Fibroblast of lung (primary cell): ENCODE measurements around the gene THAP7. TPM values are rescaled to one million over a fixed set of nuclear protein-coding genes. Genes with fewer than 3 reads are reported as not detected.

Experiments
- DNase-seq, 2 donors: peaks; one replicate each; pipeline versions ENCODE4 v3.0.0 to v3.0.0-alpha.2; 2010; ENCODE audit warnings: low read depth in 2 of 2
- H2AFZ ChIP-seq: 2 replicates; pipeline ENCODE4 v1.5.1; 2012; ENCODE audit warnings: low read length, control low read depth, inconsistent platforms
- H3K27ac ChIP-seq: 2 replicates; pipeline ENCODE4 v1.5.1; 2011; ENCODE audit warnings: low read length, control low read depth; ENCODE audit not compliant: insufficient read depth
- H3K27me3 ChIP-seq: 2 replicates; pipeline ENCODE4 v1.5.1; 2011; ENCODE audit warnings: mild to moderate bottlenecking, low read length; ENCODE audit not compliant: control insufficient read depth, insufficient read depth
- H3K36me3 ChIP-seq: 2 replicates; pipeline ENCODE4 v1.5.1; 2011; ENCODE audit warnings: low read length; ENCODE audit not compliant: control insufficient read depth, insufficient read depth
- H3K4me1 ChIP-seq: 2 replicates; pipeline ENCODE4 v1.5.1; 2011; ENCODE audit warnings: low read length; ENCODE audit not compliant: control insufficient read depth, insufficient read depth; ENCODE audit errors: extremely low read depth
- H3K4me2 ChIP-seq: 2 replicates; pipeline ENCODE4 v1.5.1; 2011; ENCODE audit warnings: low read length, control low read depth; ENCODE audit not compliant: insufficient read depth; ENCODE audit errors: extremely low read depth
- H3K4me3 ChIP-seq, 4 experiments: fragments of 200-600 bp in 1 of 4; sonication (generic) in 1 of 4; replicated peaks in 1 of 4; 2 replicates each; pipeline ENCODE4 v1.5.1; 2011 to 2016; ENCODE audit warnings: low read length in 4 of 4, low read depth in 3 of 4, mild to moderate bottlenecking in 3 of 4, control low read depth in 2 of 4, inconsistent platforms in 1 of 4, mixed read lengths in 1 of 4; ENCODE audit not compliant: insufficient read depth in 1 of 4; ENCODE audit errors: control extremely low read depth in 1 of 4
- H3K79me2 ChIP-seq: 2 replicates; pipeline ENCODE4 v1.5.1; 2012; ENCODE audit warnings: mild to moderate bottlenecking, low read length, inconsistent platforms; ENCODE audit not compliant: control insufficient read depth, insufficient read depth
- H3K9ac ChIP-seq: 2 replicates; pipeline ENCODE4 v1.5.1; 2011; ENCODE audit warnings: mild to moderate bottlenecking, low read length, control low read depth; ENCODE audit not compliant: insufficient read depth
- H3K9me3 ChIP-seq: 2 replicates; pipeline ENCODE4 v1.5.1; 2012; ENCODE audit warnings: low read depth, low read length; ENCODE audit not compliant: control insufficient read depth, insufficient read depth
- H4K20me1 ChIP-seq: 2 replicates; pipeline ENCODE4 v1.5.1; 2011; ENCODE audit warnings: low read length; ENCODE audit not compliant: control insufficient read depth, insufficient read depth; ENCODE audit errors: extremely low read depth
- EZH2 ChIP-seq: IDR thresholded peaks from 2 replicates; pipeline ENCODE4 v1.5.1; 2012; ENCODE audit warnings: low read length, control low read depth, mild to moderate bottlenecking; ENCODE audit errors: missing control alignments
- polyA plus RNA-seq, 2 donors: library from polyadenylated mRNA; depleted of rRNA in 1 of 2; stranded (reverse) in 1 of 2; unstranded in 1 of 2; fragments of >200 nt; gene quantifications; 2 replicates each; pipeline ENCODE4 v1.2.1, GENCODE V29; 2011 to 2012; ENCODE audit warnings: missing spikeins in 1 of 2
- total RNA-seq: library from RNA; depleted of rRNA; stranded (reverse); fragments of >200 nt; gene quantifications from 2 replicates; pipeline ENCODE4 v1.2.1, GENCODE V29; 2014
- TF ChIP-seq, protein P1 (sequence below), 2 donors: IDR thresholded peaks in 1 of 2; conservative IDR thresholded peaks in 1 of 2; 1 replicate in 1 of 2; 2 replicates in 1 of 2; pipeline ENCODE4 v1.5.1; 2011 to 2012; ENCODE audit warnings: low read length in 2 of 2, control low read depth in 1 of 2, inconsistent platforms in 1 of 2, low read depth in 1 of 2, mild to moderate bottlenecking in 1 of 2

Gene THAP7
- total and polyA plus RNA-seq, 2 donors (not counting 1 experiment from before 2014, with no cell fraction given), result 15.7 to 26.3 TPM

DNA sequence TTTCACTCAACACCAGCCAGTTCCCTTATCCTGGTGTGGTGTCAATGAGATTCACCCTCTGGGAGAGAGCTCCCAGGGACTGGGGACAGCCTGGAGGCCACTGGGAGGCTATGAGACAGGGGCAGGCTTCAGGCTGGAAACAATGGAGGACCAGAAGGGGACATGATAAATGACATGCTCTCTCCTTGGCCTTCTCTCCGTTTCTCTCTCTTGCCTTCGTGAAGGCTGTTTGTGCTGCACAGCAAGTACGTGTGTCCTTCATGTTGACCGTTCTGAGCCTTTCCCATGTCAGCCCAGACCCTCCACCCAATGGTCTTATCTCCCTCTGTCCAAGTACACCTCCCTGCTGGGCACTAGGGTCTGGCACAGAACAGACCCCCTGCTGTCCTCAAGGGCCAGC is 21.4 kb downstream of the THAP7 start:
- no peak overlapping the region for H3K4me3 ChIP-seq

DNA sequence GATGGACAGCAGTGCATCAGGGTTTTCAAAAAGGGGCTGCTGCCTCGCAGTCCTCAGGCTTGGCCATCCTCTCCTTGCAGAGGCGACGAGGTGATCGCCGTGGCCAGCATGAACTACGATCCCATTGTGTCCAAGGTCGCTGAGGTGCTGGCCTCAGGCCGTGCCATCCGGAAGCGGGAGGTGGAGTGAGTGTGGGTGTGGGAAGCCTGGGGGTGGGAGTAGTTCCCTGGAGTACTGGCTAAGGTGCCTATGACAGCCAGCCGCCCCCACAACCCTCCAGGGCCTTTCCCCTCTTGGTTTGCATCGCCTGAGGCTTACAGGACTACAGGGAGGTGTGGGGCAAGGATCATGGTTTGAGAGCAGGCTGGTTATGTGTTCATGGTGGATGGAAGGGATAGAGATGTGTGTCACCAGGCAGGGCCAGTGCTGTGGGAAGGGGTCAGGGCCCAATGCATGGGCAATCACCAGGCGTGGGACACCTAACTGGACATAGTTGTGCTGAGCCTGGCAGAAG is 21.9 kb downstream of the THAP7 start:
- H3K9ac ChIP-seq, result no peak overlapping the region
- no peak overlapping the region for H3K27ac ChIP-seq
- H2AFZ ChIP-seq, result peak overlapping the region; percentile 69
- DNase-seq, result no peak
- peaks cover 2% of the 10 kb centered on the region for H3K36me3 ChIP-seq
- H3K4me2 ChIP-seq, result peak overlapping the region; percentile 73
- TF ChIP-seq EZH2, result no peak
- TF ChIP-seq, protein P1, sequence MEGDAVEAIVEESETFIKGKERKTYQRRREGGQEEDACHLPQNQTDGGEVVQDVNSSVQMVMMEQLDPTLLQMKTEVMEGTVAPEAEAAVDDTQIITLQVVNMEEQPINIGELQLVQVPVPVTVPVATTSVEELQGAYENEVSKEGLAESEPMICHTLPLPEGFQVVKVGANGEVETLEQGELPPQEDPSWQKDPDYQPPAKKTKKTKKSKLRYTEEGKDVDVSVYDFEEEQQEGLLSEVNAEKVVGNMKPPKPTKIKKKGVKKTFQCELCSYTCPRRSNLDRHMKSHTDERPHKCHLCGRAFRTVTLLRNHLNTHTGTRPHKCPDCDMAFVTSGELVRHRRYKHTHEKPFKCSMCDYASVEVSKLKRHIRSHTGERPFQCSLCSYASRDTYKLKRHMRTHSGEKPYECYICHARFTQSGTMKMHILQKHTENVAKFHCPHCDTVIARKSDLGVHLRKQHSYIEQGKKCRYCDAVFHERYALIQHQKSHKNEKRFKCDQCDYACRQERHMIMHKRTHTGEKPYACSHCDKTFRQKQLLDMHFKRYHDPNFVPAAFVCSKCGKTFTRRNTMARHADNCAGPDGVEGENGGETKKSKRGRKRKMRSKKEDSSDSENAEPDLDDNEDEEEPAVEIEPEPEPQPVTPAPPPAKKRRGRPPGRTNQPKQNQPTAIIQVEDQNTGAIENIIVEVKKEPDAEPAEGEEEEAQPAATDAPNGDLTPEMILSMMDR (conservative IDR thresholded peaks at IDR 0.05 in 1 of 2, IDR thresholded peaks at IDR 0.05 in 1 of 2; ENCODE audit: low read depth in 1 of 2, low read length in 2 of 2), result no peak
- no peaks in the 10 kb centered on the region for H3K27me3 ChIP-seq
- peak overlapping the region in 3 of 4 experiments; percentile 6 to 47 (median 32) for H3K4me3 ChIP-seq
- no peaks in the 10 kb centered on the region for H4K20me1 ChIP-seq
- peaks cover 2% of the 10 kb centered on the region for H3K9me3 ChIP-seq
- H3K4me1 ChIP-seq, result peaks cover 11% of the 10 kb centered on the region
- H3K79me2 ChIP-seq, result peaks cover 15% of the 10 kb centered on the region

More for the DNA sequence above, 21.4 kb downstream of the THAP7 start:
- peaks cover 4% of the 10 kb centered on the region for H3K36me3 ChIP-seq
- peaks cover 15% of the 10 kb centered on the region for H3K79me2 ChIP-seq
- H3K27ac ChIP-seq, result no peak overlapping the region
- H2AFZ ChIP-seq, result no peak overlapping the region
- no peak overlapping the region for H3K9ac ChIP-seq
- no peaks in the 10 kb centered on the region for H4K20me1 ChIP-seq
- H3K9me3 ChIP-seq, result peaks cover 2% of the 10 kb centered on the region
- DNase-seq, result no peak
- no peak overlapping the region for H3K4me2 ChIP-seq
- TF ChIP-seq, protein P1 (conservative IDR thresholded peaks at IDR 0.05 in 1 of 2, IDR thresholded peaks at IDR 0.05 in 1 of 2; ENCODE audit: low read depth in 1 of 2, low read length in 2 of 2), result no peak
- no peak for TF ChIP-seq EZH2
- H3K27me3 ChIP-seq, result no peaks in the 10 kb centered on the region
- peaks cover 11% of the 10 kb centered on the region for H3K4me1 ChIP-seq

DNA sequence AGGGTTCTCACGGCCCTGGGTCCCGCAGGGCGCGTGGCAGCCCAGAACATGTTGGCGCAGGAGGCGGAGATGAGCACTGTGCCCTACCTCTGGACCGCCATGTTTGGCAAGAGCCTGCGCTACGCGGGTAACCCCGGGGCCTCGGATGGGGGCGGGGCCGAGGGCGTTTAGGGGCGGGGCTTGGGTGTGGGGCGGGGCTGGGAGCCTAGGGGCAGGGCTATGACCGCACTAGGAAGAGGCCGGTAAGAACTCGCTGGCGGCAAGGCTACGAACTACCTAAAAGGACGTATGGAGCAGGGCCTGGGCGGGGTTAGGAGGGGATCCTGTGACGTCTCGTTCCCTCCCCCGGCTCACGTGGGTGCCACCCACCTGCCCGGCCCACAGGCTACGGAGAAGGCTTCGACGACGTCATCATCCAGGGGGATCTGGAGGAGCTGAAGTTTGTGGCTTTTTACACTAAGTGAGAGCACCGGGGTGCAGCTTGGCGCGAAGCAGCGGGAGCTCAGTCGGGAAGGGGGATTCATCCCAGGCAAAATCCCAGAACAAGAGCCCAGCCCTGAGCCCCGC is 22.6 kb downstream of the THAP7 start:
- Histone ChIP-seq H3K27ac (no peak overlapping the region), H3K9me3 (peaks cover 2% of the 10 kb centered on the region), H3K79me2 (peaks cover 15% of the 10 kb centered on the region), H3K4me2 (peak overlapping the region; percentile 73), H3K4me1 (peaks cover 11% of the 10 kb centered on the region), H4K20me1 (no peaks in the 10 kb centered on the region), H2AFZ (peak overlapping the region; percentile 69), H3K9ac (no peak overlapping the region), H3K4me3 (peak overlapping the region in 3 of 4 experiments; percentile 6 to 47 (median 32)), H3K36me3 (no peaks in the 10 kb centered on the region), H3K27me3 (no peaks in the 10 kb centered on the region)
- peak; percentile 84 to 85 for DNase-seq
- TF ChIP-seq, protein P1 (conservative IDR thresholded peaks at IDR 0.05 in 1 of 2, IDR thresholded peaks at IDR 0.05 in 1 of 2; ENCODE audit: low read depth in 1 of 2, low read length in 2 of 2), result no peak
- no peak for TF ChIP-seq EZH2
